GM21619 (cell line): ENCODE data around the gene PRCD.
"Not testable (repeated sequence)": the region's sequence is repeated elsewhere in the genome, so short reads cannot be mapped to it uniquely, and the experiment has no call there.

Source experiments
- ATAC-seq: cut with Tn5 transposase; IDR thresholded peaks from one replicate; pipeline ENCODE4 v1.9.1; 2021; ENCODE audit not compliant: unreplicated experiment

Gene PRCD

GRCh38 chr17:76502341-76503211 lies 37.3 kb upstream of the PRCD start:
- ATAC-seq = no peak

DNA sequence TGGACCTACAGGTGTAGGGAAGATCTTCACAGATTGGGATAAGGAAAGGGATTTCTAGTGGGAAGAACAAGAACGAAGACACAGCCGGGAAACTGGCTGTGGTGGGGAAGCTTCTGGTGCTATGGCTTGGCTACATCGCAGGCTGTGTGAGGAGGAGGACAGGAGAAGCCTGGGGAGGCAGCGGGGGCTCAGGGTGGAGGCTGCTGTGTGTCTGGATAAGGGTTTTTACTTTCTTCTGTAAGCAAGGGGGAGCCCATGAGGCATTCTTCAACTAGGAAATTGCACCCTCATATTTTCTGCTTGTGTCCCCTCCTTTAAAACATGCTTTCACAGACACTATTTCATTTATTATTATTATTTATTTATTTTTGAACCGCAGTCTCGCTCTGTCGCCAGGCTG lies 35.7 kb upstream of the PRCD start:
- no peak for ATAC-seq

DNA sequence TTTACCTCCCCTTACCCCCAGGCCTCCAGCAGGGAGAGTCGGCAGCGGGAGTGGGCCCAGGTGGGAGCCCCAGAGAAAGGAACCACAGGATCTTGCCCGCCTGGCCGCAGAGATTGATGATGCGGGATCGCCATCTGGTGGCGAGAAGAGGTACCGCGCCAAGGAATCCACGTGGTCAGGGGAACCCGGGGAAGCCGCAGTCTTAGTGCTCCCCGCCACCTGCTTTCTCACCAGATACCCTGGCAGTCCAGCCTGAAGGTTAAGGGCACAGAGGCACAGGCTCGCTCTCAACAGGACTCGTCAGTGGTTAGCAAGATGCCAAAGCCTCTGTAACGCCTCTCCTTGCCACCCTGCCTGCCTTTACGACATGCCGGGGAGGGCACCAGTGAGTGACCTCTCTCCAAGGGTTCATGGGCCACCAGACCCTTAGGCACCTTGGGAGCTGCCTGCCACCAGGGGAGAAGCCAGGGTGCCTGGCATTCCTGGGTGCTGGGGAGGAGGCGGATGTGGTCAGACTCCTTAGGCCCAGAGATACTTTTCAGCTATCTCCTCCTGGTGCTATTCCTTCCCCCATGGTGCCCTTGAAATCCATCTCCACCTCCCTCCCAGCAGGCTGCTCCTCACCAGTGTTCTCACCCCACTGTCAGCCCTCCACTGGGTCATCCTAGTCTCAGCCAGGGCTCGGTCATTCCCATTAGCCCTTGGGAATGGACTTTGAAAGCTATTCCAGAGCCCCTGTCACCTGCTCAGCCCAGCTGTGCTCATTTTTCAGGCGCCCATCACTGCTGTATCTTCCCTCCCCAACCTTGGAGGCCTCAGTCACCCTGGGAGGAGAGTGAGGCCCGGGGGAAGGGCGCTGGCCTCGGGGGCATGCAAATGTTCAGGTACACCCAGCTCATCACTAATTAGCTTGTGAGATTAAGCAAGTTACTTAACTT lies 33.2 kb upstream of the PRCD start:
- ATAC-seq = peak; percentile 51

- ATAC-seq = not testable (repeated sequence)
Measured at GRCh38 chr17:76508472-76509063, 31.3 kb upstream of the PRCD start.

DNA sequence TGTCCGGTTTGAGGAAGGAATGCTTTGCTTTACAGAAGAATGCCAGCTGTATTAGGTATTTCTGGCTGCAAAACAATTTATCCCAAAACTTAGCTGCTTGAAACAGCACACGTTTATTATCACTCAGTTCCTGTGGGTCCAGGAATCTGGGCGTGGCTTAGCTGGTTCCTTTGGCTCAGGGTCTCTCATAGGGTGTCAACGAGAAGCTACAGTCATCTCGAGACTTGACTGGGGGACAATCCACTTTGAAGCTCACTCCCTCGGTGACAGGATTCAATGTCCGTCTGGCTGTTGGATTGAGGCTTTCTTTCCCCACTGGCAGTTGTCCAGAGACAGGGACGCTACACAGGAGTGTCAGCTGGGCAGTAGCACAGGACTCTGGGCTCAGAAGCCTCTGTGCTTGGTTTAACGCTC lies 29.0 kb upstream of the PRCD start:
- ATAC-seq = no peak

DNA sequence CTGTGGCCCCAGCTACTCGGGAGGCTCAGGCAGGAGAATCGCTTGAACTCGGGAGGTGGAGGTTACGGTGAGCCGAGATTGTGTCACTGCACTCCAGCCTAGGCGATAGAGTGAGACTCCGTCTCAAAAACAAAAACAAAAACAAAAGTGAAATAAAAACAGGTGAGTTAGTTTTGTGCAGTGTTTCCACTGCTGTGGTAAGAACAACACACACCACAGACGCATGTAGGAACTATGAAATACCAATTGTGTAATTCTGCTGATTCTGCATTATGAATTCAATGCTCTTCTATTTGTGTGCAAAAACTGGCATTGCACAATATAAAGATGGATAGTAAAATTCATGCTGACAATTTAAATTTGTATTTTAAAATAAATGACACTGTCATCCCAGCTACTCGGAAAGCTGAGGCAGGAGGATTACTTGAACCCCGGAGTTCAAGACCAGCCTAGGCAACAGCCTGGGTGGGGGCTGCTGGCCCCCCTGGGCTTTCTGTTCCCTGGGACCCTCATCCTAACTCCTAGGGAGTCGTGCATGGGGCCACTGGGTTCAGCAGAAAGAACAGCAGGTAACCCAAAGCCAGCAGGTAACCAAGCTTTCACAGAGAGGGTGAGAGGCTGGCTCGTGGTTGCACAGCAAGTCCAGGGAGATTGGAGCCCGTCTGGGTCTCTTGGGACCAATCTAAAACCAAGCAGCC lies 28.0 kb upstream of the PRCD start:
- no peak for ATAC-seq

DNA sequence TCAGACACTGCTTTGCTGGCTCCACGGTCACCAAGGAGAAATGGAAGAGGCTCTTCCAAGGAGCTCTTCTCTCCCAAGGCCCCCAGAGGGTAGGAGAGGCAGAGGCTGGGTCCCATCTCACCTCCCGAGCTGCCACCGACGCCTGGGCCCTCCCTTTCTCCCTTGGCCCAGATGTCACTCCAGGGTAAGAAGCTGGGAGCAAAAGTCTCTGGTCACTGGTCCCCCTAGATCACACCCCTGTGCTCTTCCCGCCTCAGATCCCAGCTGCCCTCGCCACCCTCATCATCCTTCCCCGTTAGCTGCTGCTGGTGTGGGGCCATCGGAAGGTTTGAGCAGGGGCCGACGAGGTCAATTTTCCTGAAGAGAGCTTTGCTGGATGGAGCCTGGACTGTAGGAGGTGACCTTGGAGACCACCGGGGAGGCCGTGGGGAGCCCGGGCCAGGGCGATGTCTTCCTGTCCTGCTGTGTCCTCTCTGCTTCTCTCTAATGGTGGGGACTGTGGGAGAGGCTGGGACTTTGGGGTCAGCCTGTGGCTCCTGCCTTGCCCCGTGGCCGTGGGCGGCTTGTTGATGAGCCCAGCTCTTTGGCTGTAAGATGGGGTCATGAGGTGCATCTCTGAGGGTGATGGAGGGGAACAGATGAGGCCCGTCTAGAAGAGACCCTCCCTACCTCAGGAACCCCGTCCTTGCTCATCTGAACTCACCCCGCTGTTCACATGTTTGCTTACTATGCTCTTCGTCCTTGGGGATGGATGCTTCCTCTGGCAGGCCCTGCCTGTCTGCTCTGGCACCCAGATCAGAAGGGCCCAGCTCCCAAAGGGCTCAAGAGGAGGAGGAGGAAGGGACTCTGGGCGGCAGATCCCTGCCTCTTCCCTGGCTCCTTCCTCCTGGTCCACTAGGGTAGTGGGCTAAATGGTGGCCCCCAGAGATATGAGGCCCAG lies 27.2 kb upstream of the PRCD start:
- no peak for ATAC-seq

DNA sequence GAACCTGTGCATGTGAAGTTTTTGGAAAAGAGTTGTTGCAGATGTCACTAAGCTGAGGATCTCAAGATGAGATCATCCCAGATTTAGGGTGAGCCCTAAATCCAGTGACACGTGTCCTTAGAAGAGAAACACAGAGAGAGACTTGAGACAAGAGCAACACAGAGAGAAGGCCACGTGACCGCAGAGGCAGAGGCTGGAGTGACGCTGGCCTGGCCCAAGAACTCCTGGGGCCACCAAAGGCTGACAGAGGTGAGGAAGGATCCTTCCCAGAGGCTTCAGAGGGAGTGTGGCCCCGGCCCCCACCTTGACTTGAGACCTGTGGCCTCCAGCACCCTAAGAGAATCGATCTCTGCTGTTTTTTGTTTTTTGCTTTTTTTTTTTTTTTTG lies 26.5 kb upstream of the PRCD start:
- ATAC-seq = no peak

- not testable (repeated sequence) for ATAC-seq
Measured at GRCh38 chr17:76514355-76514754, 25.5 kb upstream of the PRCD start.

DNA sequence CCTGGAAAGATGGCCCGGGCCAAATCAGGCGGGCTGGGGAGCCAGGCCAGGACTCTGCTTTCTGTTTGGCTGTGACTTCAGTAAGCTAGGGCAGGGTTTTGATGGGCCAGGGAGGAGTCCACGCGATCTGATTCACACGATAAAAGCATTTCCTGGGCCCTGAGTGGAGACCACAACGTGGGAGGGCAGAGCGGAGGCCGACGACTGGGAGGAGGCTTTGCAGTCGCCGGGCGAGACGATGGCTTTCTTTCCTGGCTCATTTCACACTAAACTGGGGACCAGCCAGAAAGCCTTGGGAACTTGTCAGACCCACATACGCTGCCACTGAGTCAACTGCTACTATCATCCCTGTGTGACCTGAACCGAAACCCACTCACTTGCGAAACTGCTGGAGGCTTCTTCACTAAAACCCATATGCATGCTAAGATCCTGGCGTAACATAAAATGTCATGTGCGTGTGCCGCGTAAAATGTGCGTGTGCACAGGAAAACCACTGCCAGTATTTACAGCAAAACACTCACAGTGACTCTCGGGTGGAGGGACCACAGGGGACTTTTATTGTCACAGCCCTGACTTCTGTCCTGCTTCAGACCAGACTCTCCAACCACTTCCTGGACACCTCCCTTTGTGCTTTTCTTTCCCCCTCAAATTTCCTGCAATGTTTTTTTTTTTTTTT lies 24.4 kb upstream of the PRCD start:
- ATAC-seq = peak; percentile 64

DNA sequence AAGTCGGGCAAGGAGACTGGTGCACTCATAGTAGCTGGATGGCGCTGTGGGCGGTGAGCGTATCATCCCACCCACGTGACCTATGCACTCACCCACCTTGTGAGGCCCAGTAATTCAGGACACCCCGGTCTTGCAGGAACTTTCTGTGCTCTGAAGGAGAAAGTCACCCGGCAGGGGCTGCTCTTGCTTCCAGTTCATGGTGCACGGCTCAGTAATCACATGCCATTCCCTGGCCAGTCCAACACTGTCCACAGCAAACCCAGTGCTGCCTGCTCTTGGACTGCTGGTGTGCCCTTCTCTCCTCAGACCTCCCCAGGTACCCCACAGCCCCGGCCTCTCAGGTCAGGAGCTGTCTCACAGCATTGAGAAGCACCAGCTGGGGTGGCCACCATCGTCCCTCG lies 22.2 kb upstream of the PRCD start:
- no peak for ATAC-seq

GRCh38 chr17:76519048-76519966 lies 20.5 kb upstream of the PRCD start:
- ATAC-seq = no peak

GRCh38 chr17:76521262-76521661 lies 18.6 kb upstream of the PRCD start:
- ATAC-seq = no peak

GRCh38 chr17:76521683-76522082 lies 18.2 kb upstream of the PRCD start:
- ATAC-seq = not testable (repeated sequence)

DNA sequence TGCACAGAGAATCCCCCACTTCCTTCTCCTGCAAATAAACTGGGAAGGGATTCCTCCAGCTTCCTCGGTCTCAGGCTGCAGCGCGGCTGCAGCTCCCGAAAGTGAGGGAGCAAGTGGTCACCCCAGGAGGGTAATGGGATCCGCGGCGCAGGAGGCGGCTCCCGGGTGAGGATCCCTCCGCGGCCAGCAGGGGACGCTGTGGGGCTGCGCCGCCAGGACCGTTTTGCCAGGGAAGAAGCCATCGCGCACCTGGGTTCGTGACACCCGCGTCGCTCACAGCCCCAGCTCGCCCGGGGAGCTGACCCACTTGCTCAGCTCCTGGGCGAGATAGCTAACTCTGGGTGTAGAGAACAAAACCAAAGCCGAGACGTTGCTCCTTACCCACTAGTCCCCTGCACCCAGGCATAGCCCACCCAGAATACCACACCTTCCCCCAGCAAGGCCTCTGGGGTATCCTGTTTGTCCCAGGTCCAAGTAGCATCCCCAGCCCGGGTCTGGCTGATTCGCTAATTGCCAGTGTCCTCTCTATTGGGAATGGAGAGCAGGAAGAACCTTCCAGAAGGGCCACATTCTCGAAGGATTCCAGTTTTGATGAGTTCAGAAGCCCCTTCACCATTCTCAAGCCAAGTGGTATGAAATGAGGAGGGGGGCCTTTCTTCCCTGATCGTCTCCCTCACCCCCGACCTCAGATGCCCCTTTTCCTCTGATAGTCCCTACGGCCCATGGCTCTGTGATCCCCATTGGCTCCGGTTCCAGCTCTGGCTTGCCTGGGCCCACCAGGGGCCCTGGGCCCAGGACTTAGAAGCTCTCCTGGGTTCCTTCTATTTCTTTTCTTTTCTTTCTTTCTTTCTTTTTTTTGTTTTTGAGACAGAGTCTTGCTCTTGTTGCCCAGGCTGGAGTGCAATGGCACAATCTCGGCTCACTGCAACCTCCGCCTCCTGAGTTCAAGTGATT lies 16.5 kb upstream of the PRCD start:
- ATAC-seq = no peak

GRCh38 chr17:76524598-76525512 lies 15.0 kb upstream of the PRCD start:
- ATAC-seq = no peak
